Brain microvascular endothelial cell (primary cell): ENCODE results near the gene PLAAT2.

Experiments
- DNase-seq: peaks from one replicate; pipeline ENCODE4 v3.0.0-alpha.2; 2020
- H3K27ac ChIP-seq: fragments of 250-450 bp; sonication (Bioruptor Pico); 2 replicates; pipeline ENCODE4 v1.5.1; 2020; ENCODE audit warnings: mild to moderate bottlenecking, moderate library complexity
- H3K27me3 ChIP-seq: fragments of 250-450 bp; sonication (Bioruptor Pico); replicated peaks from 2 replicates; pipeline ENCODE4 v1.5.1; 2020; ENCODE audit warnings: mild to moderate bottlenecking
- H3K36me3 ChIP-seq: fragments of 250-450 bp; sonication (Bioruptor Pico); replicated peaks from 2 replicates; pipeline ENCODE4 v1.5.1; 2020; ENCODE audit warnings: mild to moderate bottlenecking
- H3K4me3 ChIP-seq: 2 replicates; pipeline ENCODE4 v1.5.1; 2011; ENCODE audit warnings: low read depth, mild to moderate bottlenecking, control low read depth, low read length, moderate library complexity
- in situ Hi-C: cut with HindIII; loops from 2 replicates; pipeline ENCODE4 v1.10.0; 2017; ENCODE audit warnings: low sequenced_read_pairs, low pct_ligation_motif_present
- TF ChIP-seq, protein P1 (sequence below): IDR thresholded peaks from 2 replicates; pipeline ENCODE4 v1.5.1; 2011; ENCODE audit warnings: low read depth, mild to moderate bottlenecking, moderate library complexity, low read length, control low read depth, inconsistent platforms; ENCODE audit errors: missing control alignments

PLAAT2 gene

DNA sequence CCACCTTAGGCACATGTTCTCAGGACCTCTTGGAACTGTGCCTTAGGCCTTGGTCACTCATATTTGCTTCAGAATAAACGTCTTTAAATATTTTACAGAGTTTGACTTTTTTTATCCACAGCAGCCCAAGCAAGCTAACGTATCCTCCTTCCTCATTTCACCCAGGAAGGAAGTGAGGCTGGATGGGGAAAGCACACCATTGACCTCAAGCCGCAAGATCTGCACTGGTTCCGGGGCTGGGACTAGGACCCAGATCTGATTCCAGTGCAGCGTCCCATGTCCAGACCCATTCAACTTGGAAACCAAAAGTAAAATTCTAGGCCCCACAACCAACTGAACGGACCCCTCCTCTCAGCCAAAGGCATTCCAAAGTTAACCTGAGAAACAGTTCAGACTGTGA, 59.7 kb downstream of the PLAAT2 start:
- H3K4me3 ChIP-seq: no peak overlapping the region
- no peaks in the 10 kb centered on the region for H3K27me3 ChIP-seq
- in situ Hi-C loops: no loop called here
- H3K27ac ChIP-seq: no peak overlapping the region
- no peaks in the 10 kb centered on the region for H3K36me3 ChIP-seq
- no peak for DNase-seq
- TF ChIP-seq, protein P1, sequence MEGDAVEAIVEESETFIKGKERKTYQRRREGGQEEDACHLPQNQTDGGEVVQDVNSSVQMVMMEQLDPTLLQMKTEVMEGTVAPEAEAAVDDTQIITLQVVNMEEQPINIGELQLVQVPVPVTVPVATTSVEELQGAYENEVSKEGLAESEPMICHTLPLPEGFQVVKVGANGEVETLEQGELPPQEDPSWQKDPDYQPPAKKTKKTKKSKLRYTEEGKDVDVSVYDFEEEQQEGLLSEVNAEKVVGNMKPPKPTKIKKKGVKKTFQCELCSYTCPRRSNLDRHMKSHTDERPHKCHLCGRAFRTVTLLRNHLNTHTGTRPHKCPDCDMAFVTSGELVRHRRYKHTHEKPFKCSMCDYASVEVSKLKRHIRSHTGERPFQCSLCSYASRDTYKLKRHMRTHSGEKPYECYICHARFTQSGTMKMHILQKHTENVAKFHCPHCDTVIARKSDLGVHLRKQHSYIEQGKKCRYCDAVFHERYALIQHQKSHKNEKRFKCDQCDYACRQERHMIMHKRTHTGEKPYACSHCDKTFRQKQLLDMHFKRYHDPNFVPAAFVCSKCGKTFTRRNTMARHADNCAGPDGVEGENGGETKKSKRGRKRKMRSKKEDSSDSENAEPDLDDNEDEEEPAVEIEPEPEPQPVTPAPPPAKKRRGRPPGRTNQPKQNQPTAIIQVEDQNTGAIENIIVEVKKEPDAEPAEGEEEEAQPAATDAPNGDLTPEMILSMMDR: no peak
